Raji (cell line): Measurements from ENCODE around the gene EVI5L.

Experiments
- POLR2A ChIP-seq: IDR thresholded peaks from 2 replicates; pipeline ENCODE4 v1.6.1; 2011; ENCODE audit warnings: low read depth, low read length, control low read depth; ENCODE audit not compliant: insufficient read depth

EVI5L gene

DNA sequence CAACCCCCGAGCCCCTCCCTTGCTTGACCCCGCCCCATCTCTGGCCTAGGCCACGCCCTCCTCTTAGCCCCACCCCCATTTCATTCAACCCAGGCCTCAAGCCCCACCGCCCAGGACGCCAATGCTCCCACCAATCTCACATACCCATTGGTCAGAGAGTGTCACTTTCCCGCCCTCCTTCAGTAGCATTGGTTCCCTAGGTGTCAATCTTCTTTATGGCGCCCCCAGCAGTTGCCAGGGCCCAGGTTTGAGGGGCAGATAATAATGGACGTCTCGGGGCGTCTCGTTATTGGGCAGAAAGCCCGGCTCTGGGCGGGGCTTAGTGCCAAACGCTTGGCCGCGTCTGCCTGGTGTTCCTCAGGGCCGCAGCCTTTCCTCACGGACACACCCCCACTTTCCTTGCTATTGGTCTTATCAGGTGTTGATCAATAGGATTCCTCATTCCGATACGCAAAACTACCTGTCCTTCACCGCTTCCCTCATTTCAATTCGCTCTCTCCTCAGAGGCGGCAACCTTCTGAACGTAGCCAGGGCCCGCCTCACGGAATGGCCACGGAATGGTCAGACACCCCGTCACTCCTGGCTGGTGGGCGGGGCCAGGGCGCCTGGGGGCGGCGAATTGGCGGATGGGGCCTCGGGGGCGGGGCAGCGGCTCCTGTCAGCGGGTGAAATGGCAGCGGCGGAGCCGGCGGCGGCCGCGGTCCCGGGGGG, at the start of gene EVI5L:
TSS of gene EVI5L (plus strand) at position 658 of the 711 bp plus-strand sequence. CDS start 16,325 bp downstream, outside the sequence.
- no peak for TF ChIP-seq POLR2A

- no peak for TF ChIP-seq POLR2A
These were observed 48.9 kb upstream of the EVI5L start for GRCh38 chr19:7781157-7781556.

DNA sequence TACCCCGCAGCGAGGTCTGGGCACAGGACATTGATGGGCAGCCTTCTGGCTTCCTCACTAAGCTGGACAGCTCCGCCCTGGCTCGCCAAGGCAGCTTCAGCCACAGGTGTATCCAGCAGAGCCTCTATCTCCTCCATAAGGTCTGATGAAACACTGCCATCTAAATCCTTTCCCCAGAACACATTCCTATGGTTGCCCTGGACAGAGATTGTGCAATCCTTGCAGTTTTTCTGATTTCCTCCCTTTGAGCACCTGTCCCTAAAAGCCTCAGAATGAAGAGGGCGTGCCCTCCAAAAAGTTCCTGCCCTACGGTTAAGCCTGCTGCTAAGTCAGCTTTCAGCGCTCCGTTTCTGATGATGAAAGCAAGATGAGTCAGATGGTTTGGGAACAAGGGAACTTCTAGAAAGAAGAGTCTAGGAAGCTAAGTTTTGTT, 46.0 kb upstream of the EVI5L start:
- no peak for TF ChIP-seq POLR2A

DNA sequence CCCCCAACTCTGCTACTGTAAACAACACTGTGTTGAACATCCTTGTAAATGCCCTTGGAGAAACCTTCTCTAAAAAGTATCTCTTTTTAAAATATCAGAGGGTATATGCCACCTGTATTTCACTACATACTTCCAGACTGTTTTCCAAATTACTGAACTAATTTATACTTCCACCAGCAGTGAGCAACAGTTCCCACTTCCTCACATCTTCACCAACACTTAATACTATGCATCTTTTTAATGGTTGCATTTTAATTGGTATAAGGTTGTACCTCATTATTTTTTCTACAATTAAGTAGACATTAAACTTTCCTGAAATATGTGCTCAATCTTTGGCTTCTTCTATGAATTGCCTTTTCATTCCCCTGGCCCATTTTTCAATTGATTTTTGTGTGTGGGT, 45.2 kb upstream of the EVI5L start:
- TF ChIP-seq POLR2A: no peak

DNA sequence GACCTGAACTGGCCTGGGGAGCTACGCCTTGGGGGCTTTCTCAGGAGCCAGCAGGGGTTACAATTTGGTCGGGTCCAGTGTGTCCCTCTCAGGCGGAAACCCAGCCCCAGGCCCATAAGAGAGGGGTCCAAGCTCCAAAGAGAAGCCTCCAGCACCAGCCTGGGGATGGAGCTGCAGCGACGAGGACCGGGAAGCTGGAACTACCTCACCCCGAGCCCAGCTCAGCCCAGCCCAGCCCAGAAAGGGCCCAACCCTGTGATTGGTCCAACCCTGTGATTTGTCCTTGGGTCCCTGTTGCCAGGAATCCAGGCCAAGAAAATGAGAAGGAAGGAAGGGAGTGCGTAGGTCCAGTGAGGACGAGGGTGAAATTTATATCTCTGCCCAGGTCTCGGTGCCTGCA, 42.9 kb upstream of the EVI5L start:
- no peak for TF ChIP-seq POLR2A

DNA sequence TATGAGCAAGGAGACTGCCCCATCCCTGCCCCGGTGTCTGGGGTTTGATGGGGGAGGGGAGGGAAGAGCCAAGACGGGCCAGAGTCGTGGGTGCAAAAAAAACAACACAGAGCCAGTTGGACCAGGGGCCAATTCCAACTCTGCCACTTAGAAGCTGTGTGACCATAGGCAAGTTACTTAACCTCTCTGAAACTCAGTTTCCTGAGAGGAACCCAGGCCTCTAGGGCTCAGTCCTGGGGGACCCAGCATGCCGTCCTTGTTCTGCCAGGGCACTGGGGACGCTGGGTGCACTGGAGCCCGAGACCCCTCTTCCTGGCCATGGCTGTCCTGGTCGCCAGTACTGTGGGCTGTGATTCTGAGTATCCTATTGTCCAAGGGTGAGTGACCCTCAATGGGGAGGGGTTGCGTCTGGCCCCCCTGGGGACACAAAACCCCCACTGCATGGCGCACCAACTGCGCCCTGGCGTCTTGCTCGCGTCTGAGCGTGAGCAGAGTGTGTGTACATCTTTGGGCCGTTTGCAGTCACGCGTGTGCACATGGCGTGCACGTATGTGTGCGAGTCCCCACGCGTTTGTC, 42.3 kb upstream of the EVI5L start:
- TF ChIP-seq POLR2A: no peak

- TF ChIP-seq POLR2A: no peak
These were observed 41.7 kb upstream of the EVI5L start for GRCh38 chr19:7788178-7788932.

DNA sequence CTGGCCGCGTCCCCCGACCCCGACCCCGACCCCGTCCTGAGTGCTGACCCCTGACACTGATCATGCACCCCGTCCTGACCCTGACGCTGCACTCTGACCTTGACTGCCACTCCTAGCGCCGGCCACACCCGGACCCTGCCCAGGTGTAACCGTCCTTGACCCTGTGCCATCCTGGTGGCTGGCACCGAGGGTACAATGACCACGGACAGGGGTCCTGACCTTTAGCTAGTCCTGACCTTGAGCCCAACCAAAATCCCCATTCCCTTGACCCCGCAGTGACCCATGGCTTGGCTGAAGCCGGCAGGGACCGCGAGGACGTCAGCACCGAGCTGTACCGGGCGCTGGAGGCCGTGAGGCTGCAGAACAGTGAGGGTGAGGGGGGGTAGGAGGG, 41.1 kb upstream of the EVI5L start:
- TF ChIP-seq POLR2A: no peak

DNA sequence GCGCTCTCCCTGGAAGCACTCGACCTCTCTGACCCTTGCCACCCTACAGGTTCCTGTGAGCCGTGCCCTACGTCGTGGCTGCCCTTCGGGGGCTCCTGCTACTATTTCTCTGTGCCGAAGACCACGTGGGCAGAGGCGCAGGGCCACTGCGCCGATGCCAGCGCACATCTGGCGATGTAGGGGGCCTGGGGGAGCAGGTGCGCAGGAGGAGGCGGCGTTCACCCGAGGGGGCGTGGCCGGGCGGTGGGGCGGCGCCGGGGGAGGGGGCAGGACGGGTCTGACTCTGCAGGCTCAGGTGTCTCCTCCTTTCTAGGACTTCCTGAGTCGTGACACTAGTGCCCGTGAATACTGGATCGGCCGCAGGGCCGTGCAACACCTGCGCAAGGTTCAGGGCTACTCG, 40.6 kb upstream of the EVI5L start:
- TF ChIP-seq POLR2A: no peak

- TF ChIP-seq POLR2A: no peak
These were observed 39.6 kb upstream of the EVI5L start for GRCh38 chr19:7790416-7790815.

DNA sequence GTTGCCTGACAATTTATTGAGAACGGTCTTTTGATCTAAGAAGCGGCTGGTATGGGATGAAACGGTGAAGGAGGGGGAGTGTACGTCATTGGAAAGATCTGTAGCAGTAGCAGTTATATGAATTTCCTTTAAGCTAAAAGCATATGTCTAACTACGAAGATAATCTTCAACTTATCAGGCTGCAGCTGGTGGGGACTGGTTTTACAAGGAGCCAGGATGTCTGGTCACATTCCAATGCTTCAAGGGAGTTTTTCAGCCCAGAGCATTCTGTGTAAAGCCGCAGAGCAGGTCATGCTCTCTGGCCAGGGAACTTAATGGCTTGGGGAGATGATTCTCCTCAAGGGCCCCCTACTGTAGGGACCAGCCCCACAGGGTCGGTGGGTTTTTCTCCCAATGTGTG, 37.7 kb upstream of the EVI5L start:
- no peak for TF ChIP-seq POLR2A

DNA sequence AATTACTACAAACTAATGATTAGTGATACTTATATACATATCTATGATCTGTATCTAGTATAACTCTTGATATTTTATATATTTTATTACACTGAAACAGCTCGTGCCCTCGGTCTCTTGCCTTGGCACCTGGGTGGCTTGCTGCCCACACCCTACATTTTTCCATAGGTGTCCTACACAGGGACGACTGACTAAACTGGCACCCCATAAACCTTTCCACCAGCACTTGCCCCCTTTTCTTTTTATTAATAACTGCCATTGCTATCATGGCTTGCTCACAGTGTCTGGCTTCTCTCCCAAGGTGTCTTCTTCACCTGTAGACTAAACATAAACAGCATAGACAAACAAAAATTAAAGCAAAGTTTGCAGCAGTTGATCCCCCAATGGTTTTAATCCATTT, 36.5 kb upstream of the EVI5L start:
- TF ChIP-seq POLR2A: no peak

GRCh38 chr19:7795555-7796161, 34.4 kb upstream of the EVI5L start:
- no peak for TF ChIP-seq POLR2A

- TF ChIP-seq POLR2A: no peak
These were observed 30.2 kb upstream of the EVI5L start for GRCh38 chr19:7799640-7800355.

GRCh38 chr19:7801020-7801570, 28.9 kb upstream of the EVI5L start:
- TF ChIP-seq POLR2A: no peak
